Heart right ventricle (tissue), 16 donors: ENCODE results near the gene TRAPPC2. TPM values are rescaled to one million over a fixed set of nuclear protein-coding genes. Genes with fewer than 3 reads are reported as not detected.

ENCODE experiments used
- ATAC-seq, 8 donors: fragments of 200-7000 bp; cut with Tn5 transposase; one replicate each; pipeline ENCODE4 v1.9.1; 2020; ENCODE audit warnings: mild to moderate bottlenecking in 8 of 8, moderate library complexity in 8 of 8, moderate number of reproducible peaks in 1 of 8
- DNase-seq, 2 donors: peaks; one replicate each; pipeline ENCODE4 v3.0.0-alpha.2; 2020
- H3K27ac ChIP-seq, 10 donors: fragments of 200-600 bp; sonication (generic) in 2 of 10; one replicate each; pipeline versions ENCODE4 v1.5.0 to v1.8.0; 2020 to 2022; ENCODE audit warnings: mild to moderate bottlenecking in 3 of 10
- H3K27me3 ChIP-seq, 7 donors: fragments of 200-600 bp; one replicate each; pipeline ENCODE4 v1.8.0; 2021 to 2022; ENCODE audit warnings: mild to moderate bottlenecking in 2 of 7
- H3K36me3 ChIP-seq, 9 donors: fragments of 200-600 bp; sonication (generic) in 1 of 9; one replicate each; pipeline versions ENCODE4 v1.5.0 to v1.8.0; 2020 to 2022; ENCODE audit warnings: mild to moderate bottlenecking in 2 of 9
- H3K4me1 ChIP-seq, 9 donors: fragments of 200-600 bp; sonication (generic) in 1 of 9; one replicate each; pipeline versions ENCODE4 v1.5.0 to v1.8.0; 2020 to 2022; ENCODE audit warnings: mild to moderate bottlenecking in 4 of 9
- H3K4me3 ChIP-seq, 10 donors: fragments of 200-600 bp; sonication (generic) in 2 of 10; one replicate each; pipeline versions ENCODE4 v1.5.0 to v1.8.0; 2020 to 2022; ENCODE audit warnings: mild to moderate bottlenecking in 7 of 10, moderate library complexity in 2 of 10
- H3K9me3 ChIP-seq, 11 donors: fragments of 200-600 bp in 10 of 11; sonication (generic) in 2 of 11; one replicate each; pipeline versions ENCODE4 v1.5.0 to v1.8.0; 2013 to 2022; ENCODE audit warnings: mild to moderate bottlenecking in 2 of 11, control low read depth in 1 of 11, moderate library complexity in 1 of 11
- WGBS, 2 donors: extraction: QIAGEN DNeasy Blood & Tissue Kit; methylation state at CpG; one replicate each; pipeline ENCODE4 v1.1.7; 2013; ENCODE audit warnings: inconsistent platforms in 1 of 2; 5-methylcytosine and 5-hydroxymethylcytosine counted together
- intact Hi-C, 10 donors: fragments of 100-400 bp; cut with DNase I; formaldehyde crosslinking; loops; one replicate each; pipeline versions ENCODE4 v1.11.1 to v1.14.2; 2022
- polyA plus RNA-seq, 2 donors: library from polyadenylated mRNA; stranded (reverse); fragments of 200-250 nt; gene quantifications; one replicate each; pipeline ENCODE4 v1.2.3, GENCODE V29; 2013
- total RNA-seq, 10 donors: library from RNA; stranded (reverse); fragmentation: NEBNext Ultra II Directional in 3 of 10; extraction: Animal tissue kit (Norgen Biotek cat#: 25700) in 3 of 10; gene quantifications; one replicate each; pipeline versions ENCODE4 v1.2.1 to v1.2.4, GENCODE V29; 2021 to 2023
- TF ChIP-seq, protein P1 (sequence below), 9 donors: fragments of 200-600 bp; sonication (generic) in 2 of 9; IDR thresholded peaks; one replicate each; pipeline versions ENCODE4 v1.5.0 to v1.8.0; 2021 to 2022; ENCODE audit warnings: antibody characterized with exemption in 9 of 9, mild to moderate bottlenecking in 5 of 9, moderate library complexity in 1 of 9
- donor health status: Arrhythmogenic right ventricular cardiomyopathy.
- donor health status: ischemic (EF 13 %, LVEDD 7.1; RV severe dilation, severe dysfunction).
- donor health status: healthy with polysubstance abuse.
- donor health status: DM: no; HTN: yes; CAD: no.
- donor health status: DM: no; HTN: no; CAD: no.
- donor health status: ischemic (EF 25% LVEDD 6.9; RV normal size, moderate dysfunction).
- donor health status: ischemic (EF 25% LVEDD 5.7; RV mildly dilated, moderate dysfunction).
- donor health status: healthy.
- donor health status: DM: yes; HTN: yes; CAD: no.
- donor health status: Ischemic cardiomyopathy.
- donor health status: ischemic (EF 35%, LVEDD 5.7; RV mildly dilated, moderate dysfunction).
- donor health status: nonischemic (EF 11% LVEDD 7.7; RV severe dilation, severe dysfunction).
- donor health status: DM: yes; HTN: yes; CAD: no.
- donor health status: PGD.
- donor health status: ischemic (EF 29% LVEDD 5.4; RV normal size, mild dysfunction).
- donor health status: nonischemic (EF 23%, LVEDD 6.1; RV moderate dilation, normal function).

TRAPPC2 gene
- total and polyA plus RNA-seq, 12 donors = 3.8 to 9.3 (median 6.0) TPM

DNA sequence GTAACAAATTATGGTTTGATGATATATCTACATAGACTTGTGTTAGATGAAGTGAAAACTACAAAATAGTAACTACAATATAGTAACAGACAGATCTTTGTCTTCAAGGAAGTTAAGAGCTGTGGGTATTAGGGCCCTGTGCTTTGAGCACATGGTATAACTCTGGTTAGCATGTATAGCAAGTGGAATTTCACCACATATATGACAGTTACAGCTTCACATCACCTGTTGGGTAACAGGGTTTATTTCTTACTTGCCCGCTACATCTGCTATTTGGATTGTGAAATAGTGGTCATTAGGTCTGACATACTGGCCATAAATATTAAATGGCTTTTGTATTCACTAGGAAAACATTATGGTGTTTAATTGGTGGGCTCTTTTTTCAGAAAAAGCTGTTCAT is 20.3 kb upstream of the TRAPPC2 start:
- peaks cover 0 to 93% (median 16%) of the 10 kb centered on the region in 9 donors for H3K36me3 ChIP-seq
- no peaks in the 10 kb centered on the region for H3K27me3 ChIP-seq
- WGBS, 2 donors = 94 to 95% methylated on average over 1 of the region's 1 CpG
- DNase-seq (no peak), ATAC-seq (no peak)
- H3K9me3 ChIP-seq = no peaks in the 10 kb centered on the region
- H3K27ac ChIP-seq = no peak overlapping the region
- intact Hi-C loops = loop anchor here in 4 of 10 donors (5.0 to 10.0 kb wide), 3 partner anchors 250 to 280 kb away; no protein-coding TSS in a partner anchor
- no peak overlapping the region for H3K4me3 ChIP-seq
- H3K4me1 ChIP-seq = peaks cover 0 to 9% (median 0%) of the 10 kb centered on the region in 9 donors
- TF ChIP-seq, protein P1, sequence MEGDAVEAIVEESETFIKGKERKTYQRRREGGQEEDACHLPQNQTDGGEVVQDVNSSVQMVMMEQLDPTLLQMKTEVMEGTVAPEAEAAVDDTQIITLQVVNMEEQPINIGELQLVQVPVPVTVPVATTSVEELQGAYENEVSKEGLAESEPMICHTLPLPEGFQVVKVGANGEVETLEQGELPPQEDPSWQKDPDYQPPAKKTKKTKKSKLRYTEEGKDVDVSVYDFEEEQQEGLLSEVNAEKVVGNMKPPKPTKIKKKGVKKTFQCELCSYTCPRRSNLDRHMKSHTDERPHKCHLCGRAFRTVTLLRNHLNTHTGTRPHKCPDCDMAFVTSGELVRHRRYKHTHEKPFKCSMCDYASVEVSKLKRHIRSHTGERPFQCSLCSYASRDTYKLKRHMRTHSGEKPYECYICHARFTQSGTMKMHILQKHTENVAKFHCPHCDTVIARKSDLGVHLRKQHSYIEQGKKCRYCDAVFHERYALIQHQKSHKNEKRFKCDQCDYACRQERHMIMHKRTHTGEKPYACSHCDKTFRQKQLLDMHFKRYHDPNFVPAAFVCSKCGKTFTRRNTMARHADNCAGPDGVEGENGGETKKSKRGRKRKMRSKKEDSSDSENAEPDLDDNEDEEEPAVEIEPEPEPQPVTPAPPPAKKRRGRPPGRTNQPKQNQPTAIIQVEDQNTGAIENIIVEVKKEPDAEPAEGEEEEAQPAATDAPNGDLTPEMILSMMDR (IDR thresholded peaks at IDR 0.05) = no peak

DNA sequence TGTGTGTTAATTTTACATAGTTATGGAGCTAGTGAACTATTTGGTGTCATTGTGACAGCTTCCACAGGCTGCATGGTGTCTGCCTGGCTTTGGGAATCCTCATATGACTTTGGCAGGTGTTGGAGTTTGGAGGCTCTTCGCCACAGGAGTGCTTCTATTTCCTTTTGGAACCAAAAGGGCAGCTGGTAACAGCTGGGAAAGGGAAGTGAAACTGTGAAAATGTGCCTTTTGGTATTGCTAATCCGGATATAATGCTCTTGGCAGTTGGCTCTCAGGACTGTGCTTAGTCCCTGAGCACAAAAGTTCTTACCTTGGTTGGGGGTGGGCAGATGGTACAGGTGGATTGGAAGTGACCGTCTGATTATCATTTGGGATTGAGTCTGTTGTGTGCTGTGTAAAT is 18.2 kb upstream of the TRAPPC2 start:
- Histone ChIP-seq H3K27ac (no peak overlapping the region), H3K9me3 (no peaks in the 10 kb centered on the region), H3K27me3 (no peaks in the 10 kb centered on the region), H3K36me3 (peaks cover 0 to 80% (median under 1%) of the 10 kb centered on the region in 9 donors), H3K4me3 (no peak overlapping the region), H3K4me1 (peaks cover 0 to 5% (median 0%) of the 10 kb centered on the region in 9 donors)
- WGBS, 2 donors = 61 to 62% methylated on average over 3 of the region's 3 CpGs
- no peak for DNase-seq
- intact Hi-C loops = loop anchor here in 4 of 10 donors (5.0 to 10.0 kb wide), 3 partner anchors 248 to 282 kb away; no protein-coding TSS in a partner anchor
- TF ChIP-seq, protein P1 (IDR thresholded peaks at IDR 0.05) = no peak
- ATAC-seq = no peak

DNA sequence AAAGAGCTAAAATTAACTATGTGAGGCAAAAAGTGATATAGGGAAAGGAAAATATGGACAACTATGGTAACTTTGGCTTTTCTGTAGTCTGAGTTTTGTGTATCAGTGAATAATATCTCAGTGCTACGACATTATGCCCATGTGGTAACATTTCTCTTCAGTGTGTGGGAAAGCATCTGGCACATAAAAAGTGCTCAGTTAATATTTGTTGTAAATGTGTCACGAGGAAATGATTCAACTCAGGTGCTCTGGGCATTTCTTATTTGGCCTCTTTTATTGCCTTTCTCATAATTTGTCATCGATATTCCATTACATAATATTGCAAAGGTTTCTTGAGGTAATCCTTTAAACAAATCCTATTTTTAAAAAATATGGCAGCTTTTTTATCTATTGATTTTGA is 17.7 kb upstream of the TRAPPC2 start:
- Histone ChIP-seq H3K27me3 (no peaks in the 10 kb centered on the region), H3K9me3 (no peaks in the 10 kb centered on the region), H3K36me3 (peaks cover 0 to 76% (median 0%) of the 10 kb centered on the region in 9 donors), H3K4me1 (peaks cover 0 to 5% (median 0%) of the 10 kb centered on the region in 9 donors), H3K27ac (no peak overlapping the region), H3K4me3 (no peak overlapping the region)
- DNase-seq = no peak
- intact Hi-C loops = loop anchor here in 4 of 10 donors (5.0 to 10.0 kb wide), 3 partner anchors 247 to 283 kb away; no protein-coding TSS in a partner anchor
- ATAC-seq = no peak
- 92 to 93% methylated on average over 3 of the region's 3 CpGs for WGBS, 2 donors
- TF ChIP-seq, protein P1 (IDR thresholded peaks at IDR 0.05) = no peak

DNA sequence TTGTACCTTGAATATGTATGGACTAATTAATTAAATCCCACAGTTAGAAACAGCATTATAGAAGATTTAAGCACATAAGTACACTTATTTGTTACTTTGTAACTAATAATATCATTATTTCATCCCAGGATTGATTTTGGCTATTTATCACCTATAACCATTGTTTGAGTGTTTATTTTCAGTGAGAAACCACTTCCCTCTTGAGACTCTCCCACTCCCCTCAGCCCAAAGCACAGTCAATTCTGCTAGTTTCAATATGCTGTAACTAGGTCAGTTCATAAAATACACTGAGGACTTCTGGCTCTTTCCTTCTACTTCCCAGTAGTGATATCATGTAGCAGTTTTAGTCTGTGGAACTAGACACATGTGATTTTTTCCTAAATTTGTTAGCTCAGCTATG is 16.4 kb upstream of the TRAPPC2 start:
- no peaks in the 10 kb centered on the region for H3K9me3 ChIP-seq
- H3K27me3 ChIP-seq = no peaks in the 10 kb centered on the region
- TF ChIP-seq, protein P1 (IDR thresholded peaks at IDR 0.05) = no peak
- no peak for DNase-seq
- intact Hi-C loops = loop anchor here in 5 of 10 donors (1.0 to 10.0 kb wide), 5 partner anchors 246 to 284 kb away; no protein-coding TSS in a partner anchor
- no peak for ATAC-seq
- no peak overlapping the region for H3K4me3 ChIP-seq
- H3K27ac ChIP-seq = no peak overlapping the region
- peaks cover 0 to 5% (median 0%) of the 10 kb centered on the region in 9 donors for H3K4me1 ChIP-seq
- peaks cover 0 to 78% (median 0%) of the 10 kb centered on the region in 9 donors for H3K36me3 ChIP-seq
